Measurements from ENCODE around the gene ZNF664.
"Not testable (repeated sequence)": the region's sequence is repeated elsewhere in the genome, so short reads cannot be mapped to it uniquely, and the experiment has no call there.

Gene ZNF664

GRCh38 chr12:123945287-123946151, 27.5 kb upstream of the ZNF664 start:
- Histone ChIP-seq H3K36me3 (ENCODE audit: control insufficient read depth, insufficient read depth, low read length) (peaks cover 12% of the 10 kb centered on the region), H3K27me3 (ENCODE audit: control insufficient read depth, insufficient read depth, low read length) (no peaks in the 10 kb centered on the region), H3K9ac (ENCODE audit: low read length) (no peak overlapping the region), H3K4me1 (ENCODE audit: control insufficient read depth, insufficient read depth, low read length) (no peaks in the 10 kb centered on the region), H3K27ac (ENCODE audit: low read depth, low read length) (no peak overlapping the region), H3K4me3 (ENCODE audit: low read length) (no peak overlapping the region)

GRCh38 chr12:123946152-123946515, 26.9 kb upstream of the ZNF664 start:
- H3K4me3 ChIP-seq (ENCODE audit: low read length), result no peak overlapping the region
- no peak overlapping the region for H3K9ac ChIP-seq (ENCODE audit: low read length)
- peaks cover 12% of the 10 kb centered on the region for H3K36me3 ChIP-seq (ENCODE audit: control insufficient read depth, insufficient read depth, low read length)
- no peaks in the 10 kb centered on the region for H3K27me3 ChIP-seq (ENCODE audit: control insufficient read depth, insufficient read depth, low read length)
- H3K27ac ChIP-seq (ENCODE audit: low read depth, low read length), result no peak overlapping the region
- no peaks in the 10 kb centered on the region for H3K4me1 ChIP-seq (ENCODE audit: control insufficient read depth, insufficient read depth, low read length)

GRCh38 chr12:123946516-123947505, 26.2 kb upstream of the ZNF664 start:
- H3K4me3 ChIP-seq (ENCODE audit: low read length); H3K27me3 ChIP-seq (ENCODE audit: control insufficient read depth, insufficient read depth, low read length); H3K9ac ChIP-seq (ENCODE audit: low read length); H3K4me1 ChIP-seq (ENCODE audit: control insufficient read depth, insufficient read depth, low read length); H3K27ac ChIP-seq (ENCODE audit: low read depth, low read length): not testable (repeated sequence)
- peaks cover 12% of the 10 kb centered on the region for H3K36me3 ChIP-seq (ENCODE audit: control insufficient read depth, insufficient read depth, low read length)

GRCh38 chr12:123947531-123947930, 25.5 kb upstream of the ZNF664 start:
- H3K36me3 ChIP-seq (ENCODE audit: control insufficient read depth, insufficient read depth, low read length), result peaks cover 10% of the 10 kb centered on the region
- not testable (repeated sequence) for H3K9ac ChIP-seq (ENCODE audit: low read length); H3K4me3 ChIP-seq (ENCODE audit: low read length); H3K27me3 ChIP-seq (ENCODE audit: control insufficient read depth, insufficient read depth, low read length); H3K4me1 ChIP-seq (ENCODE audit: control insufficient read depth, insufficient read depth, low read length); H3K27ac ChIP-seq (ENCODE audit: low read depth, low read length)

GRCh38 chr12:123948401-123948795, 24.6 kb upstream of the ZNF664 start:
- no peak overlapping the region for H3K27ac ChIP-seq (ENCODE audit: low read depth, low read length)
- no peaks in the 10 kb centered on the region for H3K4me1 ChIP-seq (ENCODE audit: control insufficient read depth, insufficient read depth, low read length)
- no peak overlapping the region for H3K9ac ChIP-seq (ENCODE audit: low read length)

GRCh38 chr12:123948796-123949769, 23.9 kb upstream of the ZNF664 start:
- H3K27ac ChIP-seq (ENCODE audit: low read depth, low read length), result no peak overlapping the region
- no peak overlapping the region for H3K4me3 ChIP-seq (ENCODE audit: low read length)
- H3K9ac ChIP-seq (ENCODE audit: low read length), result no peak overlapping the region
- no peaks in the 10 kb centered on the region for H3K4me1 ChIP-seq (ENCODE audit: control insufficient read depth, insufficient read depth, low read length)
- no peaks in the 10 kb centered on the region for H3K27me3 ChIP-seq (ENCODE audit: control insufficient read depth, insufficient read depth, low read length)
- H3K36me3 ChIP-seq (ENCODE audit: control insufficient read depth, insufficient read depth, low read length), result no peaks in the 10 kb centered on the region

More at GRCh38 chr12:123948401-123948795, 24.6 kb upstream of the ZNF664 start:
- Histone ChIP-seq H3K36me3 (ENCODE audit: control insufficient read depth, insufficient read depth, low read length) (peaks cover 2% of the 10 kb centered on the region), H3K27me3 (ENCODE audit: control insufficient read depth, insufficient read depth, low read length) (no peaks in the 10 kb centered on the region), H3K4me3 (ENCODE audit: low read length) (no peak overlapping the region)

GRCh38 chr12:123949770-123950165, 23.2 kb upstream of the ZNF664 start:
- H3K9ac ChIP-seq (ENCODE audit: low read length), result no peak overlapping the region
- no peaks in the 10 kb centered on the region for H3K27me3 ChIP-seq (ENCODE audit: control insufficient read depth, insufficient read depth, low read length)
- H3K4me3 ChIP-seq (ENCODE audit: low read length), result no peak overlapping the region
- no peak overlapping the region for H3K27ac ChIP-seq (ENCODE audit: low read depth, low read length)
- H3K4me1 ChIP-seq (ENCODE audit: control insufficient read depth, insufficient read depth, low read length), result no peaks in the 10 kb centered on the region
- H3K36me3 ChIP-seq (ENCODE audit: control insufficient read depth, insufficient read depth, low read length), result no peaks in the 10 kb centered on the region

GRCh38 chr12:123950476-123951349, 22.3 kb upstream of the ZNF664 start:
- H3K36me3 ChIP-seq (ENCODE audit: control insufficient read depth, insufficient read depth, low read length), result no peaks in the 10 kb centered on the region
- no peaks in the 10 kb centered on the region for H3K27me3 ChIP-seq (ENCODE audit: control insufficient read depth, insufficient read depth, low read length)
- no peaks in the 10 kb centered on the region for H3K4me1 ChIP-seq (ENCODE audit: control insufficient read depth, insufficient read depth, low read length)
- H3K4me3 ChIP-seq (ENCODE audit: low read length), result no peak overlapping the region
- no peak overlapping the region for H3K27ac ChIP-seq (ENCODE audit: low read depth, low read length)
- no peak overlapping the region for H3K9ac ChIP-seq (ENCODE audit: low read length)

GRCh38 chr12:123951467-123951866, 21.5 kb upstream of the ZNF664 start:
- Histone ChIP-seq H3K27ac (ENCODE audit: low read depth, low read length) (no peak overlapping the region), H3K27me3 (ENCODE audit: control insufficient read depth, insufficient read depth, low read length) (no peaks in the 10 kb centered on the region), H3K4me3 (ENCODE audit: low read length) (no peak overlapping the region), H3K36me3 (ENCODE audit: control insufficient read depth, insufficient read depth, low read length) (no peaks in the 10 kb centered on the region), H3K9ac (ENCODE audit: low read length) (no peak overlapping the region), H3K4me1 (ENCODE audit: control insufficient read depth, insufficient read depth, low read length) (no peaks in the 10 kb centered on the region)

GRCh38 chr12:123952037-123952436, 21.0 kb upstream of the ZNF664 start:
- no peaks in the 10 kb centered on the region for H3K36me3 ChIP-seq (ENCODE audit: control insufficient read depth, insufficient read depth, low read length)
- H3K4me1 ChIP-seq (ENCODE audit: control insufficient read depth, insufficient read depth, low read length), result no peaks in the 10 kb centered on the region
- H3K4me3 ChIP-seq (ENCODE audit: low read length), result no peak overlapping the region
- H3K9ac ChIP-seq (ENCODE audit: low read length), result no peak overlapping the region
- H3K27me3 ChIP-seq (ENCODE audit: control insufficient read depth, insufficient read depth, low read length), result no peaks in the 10 kb centered on the region
- no peak overlapping the region for H3K27ac ChIP-seq (ENCODE audit: low read depth, low read length)

GRCh38 chr12:123954647-123955350, 18.2 kb upstream of the ZNF664 start:
- H3K36me3 ChIP-seq (ENCODE audit: control insufficient read depth, insufficient read depth, low read length), result no peaks in the 10 kb centered on the region
- no peak overlapping the region for H3K4me3 ChIP-seq (ENCODE audit: low read length)
- H3K4me1 ChIP-seq (ENCODE audit: control insufficient read depth, insufficient read depth, low read length), result peaks cover 2% of the 10 kb centered on the region
- no peaks in the 10 kb centered on the region for H3K27me3 ChIP-seq (ENCODE audit: control insufficient read depth, insufficient read depth, low read length)
- H3K9ac ChIP-seq (ENCODE audit: low read length), result no peak overlapping the region
- H3K27ac ChIP-seq (ENCODE audit: low read depth, low read length), result no peak overlapping the region
